Activated B cell treated with CpG ODN at 0.5 μM for 24 hours (primary cell): ENCODE measurements around the gene FHOD3. TPM values are rescaled to one million over a fixed set of nuclear protein-coding genes. Genes with fewer than 3 reads are reported as not detected.

Experiments
- ATAC-seq: fragments of 200-7000 bp; cut with Tn5 transposase; one replicate; pipeline ENCODE4 v1.10.0; 2021; ENCODE audit warnings: low read depth, mild to moderate bottlenecking, moderate library complexity
- CTCF ChIA-PET: fragments of 350-600 bp; sonication (Branson Sonifier 250); formaldehyde crosslinking; loops from one replicate; lab custom pipeline; 2021; ENCODE audit warnings: antibody characterized with exemption; lab: Charles Lee
- POLR2A ChIA-PET: fragments of 350-600 bp; sonication (Branson Sonifier 250); formaldehyde crosslinking; loops from one replicate; lab custom pipeline; 2021; ENCODE audit warnings: antibody characterized with exemption; lab: Charles Lee
- DNase-seq: peaks from one replicate; pipeline ENCODE4 v3.0.0; 2022
- H3K27ac Mint-ChIP-seq: one replicate; pipeline ENCODE4 v1.8.0; 2020; ENCODE audit warnings: mixed read lengths
- H3K27me3 Mint-ChIP-seq: one replicate; pipeline ENCODE4 v1.8.0; 2021; ENCODE audit warnings: mixed read lengths
- H3K36me3 Mint-ChIP-seq: one replicate; pipeline ENCODE4 v1.8.0; 2021; ENCODE audit warnings: low read depth, mixed read lengths
- H3K4me1 Mint-ChIP-seq: one replicate; pipeline ENCODE4 v1.8.0; 2021; ENCODE audit warnings: mixed read lengths
- H3K4me3 Mint-ChIP-seq: one replicate; pipeline ENCODE4 v1.8.0; 2020; ENCODE audit warnings: mild to moderate bottlenecking, mixed read lengths
- H3K9me3 Mint-ChIP-seq: one replicate; pipeline ENCODE4 v1.8.0; 2020; ENCODE audit warnings: mixed read lengths
- intact Hi-C: fragments of 100-400 bp; cut with micrococcal nuclease; formaldehyde crosslinking; loops from one replicate; pipeline ENCODE4 v1.15.1; 2024
- total RNA-seq: library from RNA; stranded (reverse); gene quantifications from 2 replicates; pipeline ENCODE4 v1.2.3, GENCODE V29; 2022
- TF ChIP-seq, protein P1 (sequence below): fragments of 200-600 bp; IDR thresholded peaks from one replicate; pipeline ENCODE4 v1.8.0; 2022; ENCODE audit warnings: antibody characterized with exemption, mild to moderate bottlenecking

Gene FHOD3
- total RNA-seq, 1 donor from 2014 or later: not detected

GRCh38 chr18:36273347-36273746 is 24.2 kb upstream of the FHOD3 start:
- POLR2A ChIA-PET: no interaction called here

DNA sequence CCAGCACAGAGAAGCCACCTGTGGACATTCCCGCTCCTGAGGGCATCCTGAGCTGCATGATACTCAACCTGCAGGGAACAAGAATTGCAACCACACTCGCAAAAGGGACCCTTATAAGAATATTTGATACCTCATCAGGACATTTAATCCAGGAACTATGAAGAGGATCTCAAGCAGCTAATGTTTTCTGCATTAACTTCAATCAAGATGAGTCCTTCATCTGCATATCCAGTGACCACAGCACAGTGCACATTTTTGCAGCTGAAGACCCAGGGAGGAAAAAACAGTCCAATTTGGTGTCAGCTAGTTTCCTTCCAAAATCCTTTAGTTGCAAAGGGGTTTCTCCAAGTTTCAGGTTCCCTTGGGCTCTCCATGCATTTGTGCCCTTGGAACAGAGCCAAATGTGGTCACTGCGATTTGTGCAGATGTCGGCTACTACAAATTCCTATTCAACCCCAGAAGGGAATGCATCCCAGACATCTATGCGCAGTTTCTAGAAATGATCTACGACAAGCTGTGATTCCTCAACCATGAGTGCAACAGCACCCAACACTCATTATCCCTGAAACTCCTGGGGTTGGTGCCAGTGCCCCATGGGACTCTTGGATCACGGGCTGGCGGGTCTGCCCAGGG is 23.3 kb upstream of the FHOD3 start:
- no peak for DNase-seq
- POLR2A ChIA-PET: no interaction called here
- Mint-ChIP-seq H3K9me3 (no peaks in the 10 kb centered on the region), H3K4me1 (no peaks in the 10 kb centered on the region), H3K36me3 (no peaks in the 10 kb centered on the region), H3K4me3 (no peak overlapping the region), H3K27ac (no peak overlapping the region), H3K27me3 (peaks cover 38% of the 10 kb centered on the region)
- no peak for ATAC-seq
- CTCF ChIA-PET: no interaction called here
- intact Hi-C loops: no loop called here
- TF ChIP-seq, protein P1, sequence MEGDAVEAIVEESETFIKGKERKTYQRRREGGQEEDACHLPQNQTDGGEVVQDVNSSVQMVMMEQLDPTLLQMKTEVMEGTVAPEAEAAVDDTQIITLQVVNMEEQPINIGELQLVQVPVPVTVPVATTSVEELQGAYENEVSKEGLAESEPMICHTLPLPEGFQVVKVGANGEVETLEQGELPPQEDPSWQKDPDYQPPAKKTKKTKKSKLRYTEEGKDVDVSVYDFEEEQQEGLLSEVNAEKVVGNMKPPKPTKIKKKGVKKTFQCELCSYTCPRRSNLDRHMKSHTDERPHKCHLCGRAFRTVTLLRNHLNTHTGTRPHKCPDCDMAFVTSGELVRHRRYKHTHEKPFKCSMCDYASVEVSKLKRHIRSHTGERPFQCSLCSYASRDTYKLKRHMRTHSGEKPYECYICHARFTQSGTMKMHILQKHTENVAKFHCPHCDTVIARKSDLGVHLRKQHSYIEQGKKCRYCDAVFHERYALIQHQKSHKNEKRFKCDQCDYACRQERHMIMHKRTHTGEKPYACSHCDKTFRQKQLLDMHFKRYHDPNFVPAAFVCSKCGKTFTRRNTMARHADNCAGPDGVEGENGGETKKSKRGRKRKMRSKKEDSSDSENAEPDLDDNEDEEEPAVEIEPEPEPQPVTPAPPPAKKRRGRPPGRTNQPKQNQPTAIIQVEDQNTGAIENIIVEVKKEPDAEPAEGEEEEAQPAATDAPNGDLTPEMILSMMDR: no peak

More at GRCh38 chr18:36273347-36273746, 24.2 kb upstream of the FHOD3 start:
- no peak for ATAC-seq
- peaks cover 40% of the 10 kb centered on the region for H3K27me3 Mint-ChIP-seq
- TF ChIP-seq, protein P1: no peak
- CTCF ChIA-PET: no interaction called here
- H3K4me1 Mint-ChIP-seq: no peaks in the 10 kb centered on the region
- intact Hi-C loops: no loop called here
- H3K4me3 Mint-ChIP-seq: no peak overlapping the region
- no peaks in the 10 kb centered on the region for H3K9me3 Mint-ChIP-seq
- no peak for DNase-seq
- no peak overlapping the region for H3K27ac Mint-ChIP-seq
- H3K36me3 Mint-ChIP-seq: no peaks in the 10 kb centered on the region

GRCh38 chr18:36275561-36275960 is 22.0 kb upstream of the FHOD3 start:
- intact Hi-C loops: no loop called here
- TF ChIP-seq, protein P1: no peak
- Mint-ChIP-seq H3K27me3 (peaks cover 32% of the 10 kb centered on the region), H3K27ac (no peak overlapping the region), H3K36me3 (no peaks in the 10 kb centered on the region), H3K9me3 (no peaks in the 10 kb centered on the region), H3K4me1 (no peaks in the 10 kb centered on the region), H3K4me3 (no peak overlapping the region)
- ChIA-PET POLR2A (no interaction called here), CTCF (interaction anchor here (1.0 kb wide), 1 partner anchor 258 kb away, joined by 3 read pairs; no protein-coding TSS in a partner anchor)
- ATAC-seq (no peak), DNase-seq (no peak)

- POLR2A ChIA-PET: no interaction called here
- Mint-ChIP-seq H3K4me1 (no peaks in the 10 kb centered on the region), H3K4me3 (no peak overlapping the region), H3K27me3 (peaks cover 31% of the 10 kb centered on the region), H3K9me3 (no peaks in the 10 kb centered on the region), H3K36me3 (no peaks in the 10 kb centered on the region), H3K27ac (no peak overlapping the region)
- ATAC-seq (no peak), DNase-seq (no peak)
- TF ChIP-seq, protein P1: no peak
- CTCF ChIA-PET: interaction anchor here (1.3 kb wide), 1 partner anchor 183 kb away, joined by 3 read pairs; no protein-coding TSS in a partner anchor
- intact Hi-C loops: no loop called here
These were observed 18.5 kb upstream of the FHOD3 start for GRCh38 chr18:36279001-36279400.

- Mint-ChIP-seq H3K9me3 (no peaks in the 10 kb centered on the region), H3K27me3 (peaks cover 35% of the 10 kb centered on the region), H3K36me3 (no peaks in the 10 kb centered on the region), H3K4me3 (no peak overlapping the region), H3K27ac (no peak overlapping the region), H3K4me1 (peaks cover 2% of the 10 kb centered on the region)
- ChIA-PET CTCF (interaction anchor here (1.6 to 8.4 kb wide), 3 partner anchors 185 to 526 kb away, joined by 9 to 142 read pairs (median 136); no protein-coding TSS in a partner anchor), POLR2A (no interaction called here)
- DNase-seq (no peak), ATAC-seq (no peak)
- TF ChIP-seq, protein P1: no peak
- intact Hi-C loops: loop anchor here (10.0 kb wide), 1 partner anchor 1057 kb away; no protein-coding TSS in a partner anchor
These were observed 15.6 kb upstream of the FHOD3 start for GRCh38 chr18:36281936-36282335.
